Spleen (tissue), 7 donors: Measurements from ENCODE around the gene PPP1CA.

Experiments
- POLR2A ChIP-seq, 3 donors: fragments of 450-650 bp; IDR thresholded peaks; one replicate each; pipeline ENCODE4 v1.5.1; 2017; ENCODE audit warnings: antibody characterized with exemption in 3 of 3, mild to moderate bottlenecking in 1 of 3
- POLR2AphosphoS5 ChIP-seq, 3 donors: sonication (generic); formaldehyde crosslinking; IDR thresholded peaks; one replicate each; pipeline ENCODE4 v1.5.1; 2017; ENCODE audit warnings: antibody characterized with exemption in 3 of 3
- TF ChIP-seq, protein P1 (sequence below), 11 experiments: fragments of 200-600 bp in 7 of 11; fragments of 450-650 bp in 4 of 11; sonication (generic) in 4 of 11; IDR thresholded peaks in 8 of 11; conservative IDR thresholded peaks in 3 of 11; 1 replicate in 7 of 11; 2 replicates in 4 of 11; pipeline versions ENCODE4 v1.4.0 to v1.8.0; 2016 to 2021; ENCODE audit warnings: antibody characterized with exemption in 11 of 11, inconsistent platforms in 4 of 11, mild to moderate bottlenecking in 1 of 11
- donor health status: DM: no; HTN: no; CAD: no; lungs with moderate emphysema.
- donor health status: DM: no; HTN: no; CAD: no.
- donor health status: DM: no; HTN: no; CAD: no.

GRCh38 chr11:67419325-67420049 is 17.8 kb upstream of the PPP1CA start:
- TF ChIP-seq, protein P1, sequence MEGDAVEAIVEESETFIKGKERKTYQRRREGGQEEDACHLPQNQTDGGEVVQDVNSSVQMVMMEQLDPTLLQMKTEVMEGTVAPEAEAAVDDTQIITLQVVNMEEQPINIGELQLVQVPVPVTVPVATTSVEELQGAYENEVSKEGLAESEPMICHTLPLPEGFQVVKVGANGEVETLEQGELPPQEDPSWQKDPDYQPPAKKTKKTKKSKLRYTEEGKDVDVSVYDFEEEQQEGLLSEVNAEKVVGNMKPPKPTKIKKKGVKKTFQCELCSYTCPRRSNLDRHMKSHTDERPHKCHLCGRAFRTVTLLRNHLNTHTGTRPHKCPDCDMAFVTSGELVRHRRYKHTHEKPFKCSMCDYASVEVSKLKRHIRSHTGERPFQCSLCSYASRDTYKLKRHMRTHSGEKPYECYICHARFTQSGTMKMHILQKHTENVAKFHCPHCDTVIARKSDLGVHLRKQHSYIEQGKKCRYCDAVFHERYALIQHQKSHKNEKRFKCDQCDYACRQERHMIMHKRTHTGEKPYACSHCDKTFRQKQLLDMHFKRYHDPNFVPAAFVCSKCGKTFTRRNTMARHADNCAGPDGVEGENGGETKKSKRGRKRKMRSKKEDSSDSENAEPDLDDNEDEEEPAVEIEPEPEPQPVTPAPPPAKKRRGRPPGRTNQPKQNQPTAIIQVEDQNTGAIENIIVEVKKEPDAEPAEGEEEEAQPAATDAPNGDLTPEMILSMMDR (IDR thresholded peaks at IDR 0.05 in 8 of 11, conservative IDR thresholded peaks at IDR 0.05 in 3 of 11): peak in 2 of 11 experiments; percentile 5 to 20
- TF ChIP-seq POLR2A (IDR thresholded peaks at IDR 0.05) (no peak), POLR2AphosphoS5 (IDR thresholded peaks at IDR 0.05) (no peak)
